B cell (primary cell): Measurements from ENCODE around the gene ZNF354B. TPM values are rescaled to one million over a fixed set of nuclear protein-coding genes. Genes with fewer than 3 reads are reported as not detected.

ENCODE experiments used
- ATAC-seq: fragments of 200-7000 bp; cut with Tn5 transposase; one replicate; pipeline ENCODE4 v1.10.0; 2021; ENCODE audit warnings: low read depth, mild to moderate bottlenecking, moderate number of reproducible peaks, moderate library complexity
- CTCF ChIA-PET: fragments of 350-600 bp; sonication (Branson Sonifier 250); formaldehyde crosslinking; loops from one replicate; lab custom pipeline; 2021; ENCODE audit warnings: antibody characterized with exemption, inconsistent platforms; lab: Charles Lee
- POLR2A ChIA-PET: fragments of 350-600 bp; sonication (Branson Sonifier 250); formaldehyde crosslinking; loops from one replicate; lab custom pipeline; 2021; ENCODE audit warnings: antibody characterized with exemption; lab: Charles Lee
- DNase-seq: peaks from one replicate; pipeline ENCODE4 v3.0.0; 2013
- H2AFZ ChIP-seq: 2 replicates; pipeline ENCODE4 v1.6.1; 2012; ENCODE audit warnings: mild to moderate bottlenecking, low read depth, low read length; ENCODE audit not compliant: insufficient read depth, poor library complexity, severe bottlenecking
- H3K27ac ChIP-seq, 2 donors: 1 replicate in 1 of 2; 2 replicates in 1 of 2; pipeline ENCODE4 v1.5.1; 2012 to 2013; ENCODE audit warnings: low read length in 2 of 2, mild to moderate bottlenecking in 2 of 2, moderate library complexity in 1 of 2
- H3K27me3 ChIP-seq, 4 experiments: fragments of 200-600 bp in 1 of 4; sonication (generic) in 1 of 4; replicated peaks in 1 of 4; 1 replicate in 2 of 4; 2 replicates in 2 of 4; pipeline versions ENCODE4 v1.6.1 to v1.7.0; 2013 to 2016; ENCODE audit warnings: low read length in 3 of 4, mild to moderate bottlenecking in 2 of 4, mixed read lengths in 1 of 4, moderate library complexity in 1 of 4; ENCODE audit not compliant: insufficient read depth in 4 of 4, control insufficient read depth in 3 of 4; ENCODE audit errors: control extremely low read depth in 1 of 4
- H3K36me3 ChIP-seq, 2 experiments: replicated peaks in 1 of 2; 1 replicate in 1 of 2; 2 replicates in 1 of 2; pipeline versions ENCODE4 v1.6.1 to v1.7.1; 2013; ENCODE audit warnings: low read length in 1 of 2; ENCODE audit not compliant: insufficient read depth in 2 of 2, control insufficient read depth in 1 of 2; ENCODE audit errors: control extremely low read depth in 1 of 2, extremely low read depth in 1 of 2
- H3K4me1 ChIP-seq, 2 donors: fragments of 200-600 bp in 1 of 2; sonication (generic) in 1 of 2; 1 replicate in 1 of 2; 2 replicates in 1 of 2; pipeline versions ENCODE4 v1.5.1 to v1.6.1; 2013 to 2017; ENCODE audit warnings: low read length in 2 of 2; ENCODE audit not compliant: control insufficient read depth in 2 of 2, insufficient read depth in 2 of 2
- H3K4me2 ChIP-seq: replicated peaks from 2 replicates; pipeline ENCODE3; 2012; ENCODE audit warnings: mild to moderate bottlenecking, low read depth, low read length; ENCODE audit not compliant: poor library complexity, severe bottlenecking
- H3K4me3 ChIP-seq, 5 experiments: fragments of 200-600 bp in 1 of 5; sonication (generic) in 1 of 5; 1 replicate in 3 of 5; 2 replicates in 2 of 5; pipeline versions ENCODE4 v1.5.1 to v1.7.0; 2011 to 2016; ENCODE audit warnings: low read length in 4 of 5, mild to moderate bottlenecking in 4 of 5, low read depth in 2 of 5, control low read depth in 1 of 5, moderate library complexity in 1 of 5; ENCODE audit not compliant: insufficient read depth in 1 of 5; ENCODE audit errors: control extremely low read depth in 1 of 5, extremely low read depth in 1 of 5
- H3K79me2 ChIP-seq: fragments of 200-600 bp; sonication (generic); one replicate; pipeline ENCODE4 v1.6.0; 2016; ENCODE audit warnings: low read length; ENCODE audit not compliant: control insufficient read depth, insufficient read depth
- H3K9ac ChIP-seq: fragments of 200-600 bp; sonication (generic); 2 replicates; pipeline ENCODE4 v1.6.1; 2017; ENCODE audit warnings: mild to moderate bottlenecking, low read length, moderate library complexity
- H3K9me3 ChIP-seq, 3 donors: one replicate each; pipeline versions ENCODE4 v1.6.1 to v1.7.1; 2013; ENCODE audit warnings: low read length in 2 of 3; ENCODE audit not compliant: control insufficient read depth in 2 of 3, insufficient read depth in 1 of 3; ENCODE audit errors: control extremely low read depth in 1 of 3
- H4K20me1 ChIP-seq: 2 replicates; pipeline ENCODE4 v1.6.0; 2012; ENCODE audit warnings: mild to moderate bottlenecking, low read length; ENCODE audit not compliant: insufficient read depth, control insufficient read depth, poor library complexity, severe bottlenecking
- H3K27ac Mint-ChIP-seq: one replicate; pipeline ENCODE4 v1.8.0; 2021; ENCODE audit warnings: mixed read lengths
- H3K27me3 Mint-ChIP-seq: one replicate; pipeline ENCODE4 v1.8.0; 2021; ENCODE audit warnings: mixed read lengths
- H3K4me1 Mint-ChIP-seq: one replicate; pipeline ENCODE4 v1.8.0; 2021; ENCODE audit warnings: mixed read lengths
- H3K4me3 Mint-ChIP-seq: one replicate; pipeline ENCODE4 v1.8.0; 2021; ENCODE audit warnings: mixed read lengths
- H3K9me3 Mint-ChIP-seq: one replicate; pipeline ENCODE4 v1.8.0; 2022; ENCODE audit warnings: mixed read lengths; ENCODE audit not compliant: insufficient read depth
- EZH2 ChIP-seq: IDR thresholded peaks from 2 replicates; pipeline ENCODE4 v1.6.1; 2012; ENCODE audit warnings: borderline replicate concordance, low read depth, mild to moderate bottlenecking, moderate library complexity, low read length; ENCODE audit not compliant: insufficient read depth, poor library complexity, severe bottlenecking
- WGBS: methylation state at CpG from one replicate; pipeline ENCODE4 v1.1.5; 2013; ENCODE audit warnings: missing lambda C conversion rate; ENCODE audit not compliant: insufficient coverage; 5-methylcytosine and 5-hydroxymethylcytosine counted together
- intact Hi-C: fragments of 100-400 bp; cut with micrococcal nuclease; formaldehyde crosslinking; loops from one replicate; pipeline ENCODE4 v1.10.0; 2022
- polyA plus RNA-seq: library from polyadenylated mRNA; depleted of rRNA; stranded (reverse); fragments of >200 nt; gene quantifications from 2 replicates; pipeline ENCODE4 v1.2.3, GENCODE V29; 2012
- total RNA-seq, 2 donors: library from RNA; stranded (reverse); fragments of 120-200 nt in 1 of 2; gene quantifications; 1 replicate in 1 of 2; 2 replicates in 1 of 2; pipeline versions ENCODE4 v1.2.3 to v1.2.4, GENCODE V29; 2013 to 2022
- TF ChIP-seq, protein P1 (sequence below): fragments of 200-600 bp; IDR thresholded peaks from one replicate; pipeline ENCODE4 v1.8.0; 2022; ENCODE audit warnings: antibody characterized with exemption, mild to moderate bottlenecking

The ZNF354B gene
- total and polyA plus RNA-seq, 2 donors (not counting 1 experiment from before 2014, with no cell fraction given): 19.5 to 34.6 TPM

DNA sequence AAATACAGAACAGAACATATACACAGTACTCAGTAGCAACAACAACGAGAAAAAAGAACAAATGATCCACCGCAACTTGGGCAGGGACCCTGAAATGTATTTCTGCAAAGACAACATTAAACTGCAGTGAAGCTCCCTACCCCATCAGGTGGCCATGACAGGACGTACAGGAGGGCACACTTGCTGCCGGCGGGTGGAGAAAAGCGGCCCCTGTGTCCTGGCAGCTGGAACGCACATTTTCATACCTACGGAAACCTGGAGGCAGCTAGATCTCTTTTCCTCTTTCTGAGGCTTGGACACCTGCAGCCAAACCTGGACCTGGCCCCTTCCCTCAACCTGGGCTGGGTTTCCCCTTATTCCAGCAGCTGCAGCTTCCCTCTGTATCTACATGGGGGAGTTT, 42.2 kb upstream of the ZNF354B start:
- no peak overlapping the region for H3K4me3 Mint-ChIP-seq
- no peaks in the 10 kb centered on the region for H3K4me1 Mint-ChIP-seq
- no peaks in the 10 kb centered on the region for H3K27me3 ChIP-seq
- no peak overlapping the region for H3K27ac ChIP-seq
- no peak for TF ChIP-seq EZH2
- TF ChIP-seq, protein P1, sequence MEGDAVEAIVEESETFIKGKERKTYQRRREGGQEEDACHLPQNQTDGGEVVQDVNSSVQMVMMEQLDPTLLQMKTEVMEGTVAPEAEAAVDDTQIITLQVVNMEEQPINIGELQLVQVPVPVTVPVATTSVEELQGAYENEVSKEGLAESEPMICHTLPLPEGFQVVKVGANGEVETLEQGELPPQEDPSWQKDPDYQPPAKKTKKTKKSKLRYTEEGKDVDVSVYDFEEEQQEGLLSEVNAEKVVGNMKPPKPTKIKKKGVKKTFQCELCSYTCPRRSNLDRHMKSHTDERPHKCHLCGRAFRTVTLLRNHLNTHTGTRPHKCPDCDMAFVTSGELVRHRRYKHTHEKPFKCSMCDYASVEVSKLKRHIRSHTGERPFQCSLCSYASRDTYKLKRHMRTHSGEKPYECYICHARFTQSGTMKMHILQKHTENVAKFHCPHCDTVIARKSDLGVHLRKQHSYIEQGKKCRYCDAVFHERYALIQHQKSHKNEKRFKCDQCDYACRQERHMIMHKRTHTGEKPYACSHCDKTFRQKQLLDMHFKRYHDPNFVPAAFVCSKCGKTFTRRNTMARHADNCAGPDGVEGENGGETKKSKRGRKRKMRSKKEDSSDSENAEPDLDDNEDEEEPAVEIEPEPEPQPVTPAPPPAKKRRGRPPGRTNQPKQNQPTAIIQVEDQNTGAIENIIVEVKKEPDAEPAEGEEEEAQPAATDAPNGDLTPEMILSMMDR: no peak
- WGBS: 92% methylated on average over 7 of the region's 8 CpGs
- no peak overlapping the region for H3K27ac Mint-ChIP-seq
- H3K9ac ChIP-seq: no peak overlapping the region
- ATAC-seq (no peak), DNase-seq (no peak)
- intact Hi-C loops: no loop called here
- H3K79me2 ChIP-seq: no peaks in the 10 kb centered on the region
- no peak overlapping the region for H2AFZ ChIP-seq
- H3K36me3 ChIP-seq: no peaks in the 10 kb centered on the region
- peaks cover 0 to 5% (median 0%) of the 10 kb centered on the region in 3 donors for H3K9me3 ChIP-seq
- peaks cover 13% of the 10 kb centered on the region for H3K27me3 Mint-ChIP-seq
- ChIA-PET CTCF (no interaction called here), POLR2A (no interaction called here)
- H3K4me3 ChIP-seq: no peak overlapping the region
- no peaks in the 10 kb centered on the region for H4K20me1 ChIP-seq
- no peak overlapping the region for H3K4me2 ChIP-seq
- no peaks in the 10 kb centered on the region for H3K4me1 ChIP-seq
- H3K9me3 Mint-ChIP-seq: no peaks in the 10 kb centered on the region

DNA sequence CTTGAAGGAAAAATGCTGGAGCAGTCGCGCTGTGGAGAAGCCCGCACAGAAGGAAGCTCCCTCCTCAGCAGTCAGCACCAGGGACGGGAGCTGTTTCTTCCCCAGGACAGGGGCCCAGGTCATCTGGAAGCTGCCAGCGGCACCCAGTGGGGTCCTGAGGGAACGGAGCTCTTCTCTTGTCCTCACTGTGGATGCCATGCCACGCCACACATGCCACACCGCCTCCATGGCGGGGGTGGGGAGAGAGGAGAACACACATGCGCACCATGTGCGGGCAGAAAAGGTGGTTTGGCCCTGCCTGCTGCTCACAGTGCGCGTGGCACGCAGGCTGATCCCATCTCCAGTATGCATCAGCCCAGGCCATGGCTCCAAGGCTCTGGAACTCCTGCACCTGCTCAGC, 41.7 kb upstream of the ZNF354B start:
- H3K4me1 ChIP-seq: no peaks in the 10 kb centered on the region
- Mint-ChIP-seq H3K27ac (no peak overlapping the region), H3K9me3 (no peaks in the 10 kb centered on the region), H3K27me3 (peaks cover 12% of the 10 kb centered on the region), H3K4me1 (no peaks in the 10 kb centered on the region), H3K4me3 (no peak overlapping the region)
- H3K27ac ChIP-seq: no peak overlapping the region
- H3K9ac ChIP-seq: no peak overlapping the region
- DNase-seq: no peak
- H2AFZ ChIP-seq: no peak overlapping the region
- ChIA-PET POLR2A (no interaction called here), CTCF (no interaction called here)
- 95% methylated on average over 9 of the region's 14 CpGs for WGBS
- no peaks in the 10 kb centered on the region for H3K79me2 ChIP-seq
- no peaks in the 10 kb centered on the region for H3K36me3 ChIP-seq
- H3K9me3 ChIP-seq: peaks cover 0 to 5% (median 0%) of the 10 kb centered on the region in 3 donors
- no peak for ATAC-seq
- TF ChIP-seq, protein P1: no peak
- TF ChIP-seq EZH2: no peak
- no peak overlapping the region for H3K4me3 ChIP-seq
- H3K4me2 ChIP-seq: no peak overlapping the region
- no peaks in the 10 kb centered on the region for H4K20me1 ChIP-seq
- intact Hi-C loops: no loop called here
- H3K27me3 ChIP-seq: peaks cover 0 to 2% (median 0%) of the 10 kb centered on the region in 4 experiments
